BE2C (cell line): ENCODE measurements around the gene SH3PXD2B.

Source experiments
- DNase-seq: peaks from one replicate; pipeline ENCODE4 v3.0.0-alpha.2; 2020
- H3K27me3 ChIP-seq: fragments of 250-450 bp; sonication (Bioruptor Pico); 2 replicates; pipeline ENCODE4 v1.5.1; 2020; ENCODE audit warnings: mild to moderate bottlenecking
- H3K36me3 ChIP-seq: fragments of 250-450 bp; sonication (Bioruptor Pico); 2 replicates; pipeline ENCODE4 v1.5.1; 2020; ENCODE audit warnings: mild to moderate bottlenecking
- H3K4me1 ChIP-seq: fragments of 250-450 bp; sonication (Bioruptor Pico); 2 replicates; pipeline ENCODE4 v1.5.1; 2020
- H3K4me3 ChIP-seq: 2 replicates; pipeline ENCODE4 v1.5.1; 2011; ENCODE audit warnings: low read depth, low read length
- H3K9me3 ChIP-seq: fragments of 250-450 bp; sonication (Bioruptor Pico); 2 replicates; pipeline ENCODE4 v1.5.1; 2020
- CTCF ChIP-seq: IDR thresholded peaks from 2 replicates; pipeline ENCODE4 v1.5.1; 2012; ENCODE audit warnings: mild to moderate bottlenecking, low read depth, low read length

The SH3PXD2B gene

DNA sequence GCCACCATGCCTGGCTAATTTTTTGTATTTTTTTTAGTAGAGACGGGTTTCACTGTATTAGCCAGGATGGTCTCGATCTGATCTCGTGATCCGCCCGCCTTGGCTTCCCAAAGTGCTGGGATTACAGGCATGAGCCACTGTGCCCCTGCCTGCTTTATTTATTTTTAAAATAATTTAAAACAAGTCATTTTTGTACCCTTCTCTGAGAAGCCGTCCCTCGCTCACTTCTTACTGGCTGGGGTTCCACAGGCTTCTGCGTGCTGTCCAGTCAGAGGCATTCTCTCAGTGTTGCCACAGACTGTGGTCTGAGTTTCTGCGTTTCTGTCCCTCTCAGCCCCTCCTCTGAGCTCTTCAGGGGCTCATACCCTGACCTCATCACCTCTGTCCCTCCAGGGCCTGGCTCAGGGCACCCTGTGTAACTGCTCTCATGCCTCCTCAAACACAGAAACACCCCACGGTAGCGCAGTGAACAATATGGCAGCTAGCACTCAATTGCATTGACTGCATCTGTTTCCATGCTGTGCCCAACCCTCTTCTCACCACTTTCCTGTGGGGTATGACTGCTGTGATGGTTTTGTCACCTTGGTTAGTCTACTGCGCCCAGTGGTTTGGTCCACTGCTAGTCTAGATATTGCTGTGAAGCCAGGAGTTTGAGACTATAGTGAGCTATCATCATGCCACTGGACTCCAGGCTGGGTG lies 44.3 kb upstream of the SH3PXD2B start:
- Histone ChIP-seq H3K4me1 (no peaks in the 10 kb centered on the region; the same call in 1 of the 2 replicates), H3K27me3 (no peaks in the 10 kb centered on the region), H3K36me3 (no peaks in the 10 kb centered on the region), H3K4me3 (no peak overlapping the region), H3K9me3 (no peaks in the 10 kb centered on the region)
- TF ChIP-seq CTCF, result no peak
- DNase-seq, result no peak

GRCh38 chr5:172497591-172498255 lies 43.4 kb upstream of the SH3PXD2B start:
- no peak for TF ChIP-seq CTCF
- H3K4me1 ChIP-seq, result no peaks in the 10 kb centered on the region; the same call in 1 of the 2 replicates
- no peak overlapping the region for H3K4me3 ChIP-seq
- no peaks in the 10 kb centered on the region for H3K9me3 ChIP-seq
- no peaks in the 10 kb centered on the region for H3K27me3 ChIP-seq
- DNase-seq, result no peak
- H3K36me3 ChIP-seq, result no peaks in the 10 kb centered on the region

- no peaks in the 10 kb centered on the region for H3K36me3 ChIP-seq
- no peak overlapping the region for H3K4me3 ChIP-seq
- no peaks in the 10 kb centered on the region for H3K27me3 ChIP-seq
- no peaks in the 10 kb centered on the region; the same call in 1 of the 2 replicates for H3K4me1 ChIP-seq
- H3K9me3 ChIP-seq, result no peaks in the 10 kb centered on the region
- no peak for TF ChIP-seq CTCF
- peak; percentile 39 for DNase-seq
Measured at GRCh38 chr5:172496671-172497371, 42.5 kb upstream of the SH3PXD2B start.

- no peaks in the 10 kb centered on the region for H3K27me3 ChIP-seq
- H3K4me3 ChIP-seq, result no peak overlapping the region
- DNase-seq, result no peak
- no peak for TF ChIP-seq CTCF
- H3K36me3 ChIP-seq, result no peaks in the 10 kb centered on the region
- no peaks in the 10 kb centered on the region for H3K9me3 ChIP-seq
- no peaks in the 10 kb centered on the region; the same call in 1 of the 2 replicates for H3K4me1 ChIP-seq
Measured at GRCh38 chr5:172494630-172495505, 40.5 kb upstream of the SH3PXD2B start.

- Histone ChIP-seq H3K4me1 (no peaks in the 10 kb centered on the region; the same call in 1 of the 2 replicates), H3K27me3 (no peaks in the 10 kb centered on the region), H3K9me3 (no peaks in the 10 kb centered on the region), H3K4me3 (no peak overlapping the region), H3K36me3 (no peaks in the 10 kb centered on the region)
- no peak for DNase-seq
- no peak for TF ChIP-seq CTCF
Measured at GRCh38 chr5:172493906-172494305, 39.6 kb upstream of the SH3PXD2B start.
